CD4-positive, alpha-beta memory T cell (primary cell): ENCODE data around the gene LMF1. TPM values are rescaled to one million over a fixed set of nuclear protein-coding genes. Genes with fewer than 3 reads are reported as not detected.
A peak's percentile ranks its signal among the peaks of the same experiment; 100 is the strongest.

Source experiments
- CTCF ChIA-PET: fragments of 350-600 bp; sonication (Branson Sonifier 250); formaldehyde crosslinking; loops from one replicate; lab custom pipeline; 2021; ENCODE audit warnings: inconsistent platforms; ENCODE audit not compliant: partially characterized antibody; lab: Charles Lee
- POLR2A ChIA-PET: fragments of 350-600 bp; sonication (Branson Sonifier 250); formaldehyde crosslinking; loops from one replicate; lab custom pipeline; 2021; ENCODE audit not compliant: partially characterized antibody; lab: Charles Lee
- DNase-seq, 5 donors: peaks; one replicate each; pipeline versions ENCODE4 v3.0.0 to v3.0.0-alpha.2; 2020 to 2022; ENCODE audit warnings: mixed read lengths in 1 of 5
- H3K27ac ChIP-seq: one replicate; pipeline ENCODE4 v1.7.0; 2013; ENCODE audit warnings: low read depth, low read length
- H3K27me3 ChIP-seq: 2 replicates; pipeline ENCODE4 v1.7.0; 2013; ENCODE audit warnings: mild to moderate bottlenecking, low read length, moderate library complexity; ENCODE audit not compliant: insufficient read depth
- H3K36me3 ChIP-seq: 2 replicates; pipeline ENCODE4 v1.7.0; 2013; ENCODE audit warnings: mild to moderate bottlenecking, low read length, moderate library complexity; ENCODE audit not compliant: insufficient read depth
- H3K4me1 ChIP-seq: 2 replicates; pipeline ENCODE4 v1.7.0; 2013; ENCODE audit warnings: mild to moderate bottlenecking, low read length, moderate library complexity; ENCODE audit not compliant: insufficient read depth
- H3K4me3 ChIP-seq, 2 donors: one replicate each; pipeline ENCODE4 v1.7.0; 2013; ENCODE audit warnings: low read length in 2 of 2, mild to moderate bottlenecking in 1 of 2
- H3K9me3 ChIP-seq, 2 donors: one replicate each; pipeline ENCODE4 v1.7.0; 2013; ENCODE audit warnings: low read length in 2 of 2, control low read depth in 1 of 2; ENCODE audit not compliant: control insufficient read depth in 1 of 2
- H3K27ac Mint-ChIP-seq, 7 donors: one replicate each; pipeline ENCODE4 v1.8.0; 2020 to 2021; ENCODE audit warnings: mixed read lengths in 7 of 7, mild to moderate bottlenecking in 6 of 7, inconsistent platforms in 3 of 7, moderate library complexity in 3 of 7
- H3K27me3 Mint-ChIP-seq, 2 donors: one replicate each; pipeline ENCODE4 v1.8.0; 2020 to 2021; ENCODE audit warnings: mixed read lengths in 2 of 2
- H3K36me3 Mint-ChIP-seq, 2 donors: one replicate each; pipeline ENCODE4 v1.8.0; 2020 to 2021; ENCODE audit warnings: mixed read lengths in 2 of 2, inconsistent platforms in 1 of 2, mild to moderate bottlenecking in 1 of 2
- H3K4me1 Mint-ChIP-seq, 4 donors: one replicate each; pipeline ENCODE4 v1.8.0; 2020 to 2021; ENCODE audit warnings: mixed read lengths in 4 of 4, mild to moderate bottlenecking in 1 of 4
- H3K4me3 Mint-ChIP-seq, 8 donors: one replicate each; pipeline ENCODE4 v1.8.0; 2020 to 2021; ENCODE audit warnings: mixed read lengths in 8 of 8, mild to moderate bottlenecking in 7 of 8, moderate library complexity in 6 of 8, inconsistent platforms in 3 of 8
- H3K9me3 Mint-ChIP-seq, 8 donors: one replicate each; pipeline ENCODE4 v1.8.0; 2020 to 2021; ENCODE audit warnings: mixed read lengths in 8 of 8, mild to moderate bottlenecking in 5 of 8, inconsistent platforms in 3 of 8, moderate library complexity in 1 of 8
- intact Hi-C: fragments of 100-400 bp; cut with micrococcal nuclease; formaldehyde crosslinking; loops from one replicate; pipeline ENCODE4 v1.15.1; 2023
- polyA plus RNA-seq, 2 donors: library from polyadenylated mRNA; unstranded; fragments of 300-500 nt; fragmentation: Illumina TruSeq; gene quantifications; one replicate each; pipeline ENCODE4 v1.2.3, GENCODE V29; 2021
- total RNA-seq, 2 experiments: library from RNA; stranded (reverse); gene quantifications; one replicate each; pipeline ENCODE4 v1.2.3, GENCODE V29; 2021

Gene LMF1
- total and polyA plus RNA-seq, 4 experiments from 2014 or later: 8.5 to 59.7 (median 32.6) TPM

- H3K4me1 Mint-ChIP-seq: peaks cover 5 to 18% (median 7%) of the 10 kb centered on the region in 4 donors
- peaks cover 6 to 10% of the 10 kb centered on the region in 2 donors for H3K27me3 Mint-ChIP-seq
- peaks cover 0 to 8% (median 0%) of the 10 kb centered on the region in 8 donors for H3K9me3 Mint-ChIP-seq
- H3K27ac Mint-ChIP-seq: peak overlapping the region; percentile 89 to 99 (median 96)
- no peaks in the 10 kb centered on the region for H3K36me3 ChIP-seq
- no peaks in the 10 kb centered on the region for H3K36me3 Mint-ChIP-seq
- H3K27me3 ChIP-seq: no peaks in the 10 kb centered on the region
- H3K4me3 ChIP-seq: peak overlapping the region; percentile 78 to 91
- H3K9me3 ChIP-seq: no peaks in the 10 kb centered on the region
- ChIA-PET CTCF (interaction anchor here (0.8 kb wide), 1 partner anchor 381 kb away, joined by 3 read pairs; no protein-coding TSS in a partner anchor), POLR2A (interaction anchor here (0.8 to 3.7 kb wide), 5 partner anchors 19 to 195 kb away, joined by 3 to 14 read pairs (median 4); partner anchors contain the start of genes CHTF18, RPUSD1 and SOX8)
- peaks cover 10% of the 10 kb centered on the region for H3K4me1 ChIP-seq
- peak overlapping the region; percentile 93 to 96 (median 95) for H3K4me3 Mint-ChIP-seq
- intact Hi-C loops: loop anchor here (1.0 kb wide), 1 partner anchor 19 kb away; the partner anchor contains the start of genes CHTF18 and RPUSD1
- H3K27ac ChIP-seq: peak overlapping the region; percentile 80
- peak; percentile 72 to 79 (median 76) for DNase-seq
Measured at GRCh38 chr16:807347-808084, 163.3 kb downstream of the LMF1 start.

DNA sequence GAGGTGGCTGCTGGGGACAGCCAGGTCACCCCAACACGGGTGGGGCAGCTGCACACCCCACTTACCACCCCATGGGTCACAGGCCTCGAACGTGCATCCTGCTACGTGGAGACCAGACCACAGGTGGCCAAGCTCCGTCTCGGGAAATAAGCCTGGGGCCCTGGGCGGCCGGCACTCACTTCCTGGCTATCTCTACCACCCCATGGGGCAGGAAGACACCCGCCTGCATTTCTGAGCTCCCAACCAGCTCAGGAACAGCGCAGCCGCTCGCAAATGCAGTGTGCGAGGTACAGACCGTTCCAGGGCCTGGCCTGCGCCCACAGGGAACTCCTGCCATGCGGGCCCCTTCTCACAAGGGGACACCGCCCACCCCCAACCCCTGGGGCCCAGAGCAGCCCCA is 165.3 kb downstream of the LMF1 start:
- Mint-ChIP-seq H3K9me3 (peaks cover 0 to 8% (median 0%) of the 10 kb centered on the region in 8 donors), H3K27me3 (peaks cover 0 to 7% of the 10 kb centered on the region in 2 donors), H3K4me1 (peaks cover 5 to 18% (median 7%) of the 10 kb centered on the region in 4 donors), H3K4me3 (no peak overlapping the region), H3K36me3 (no peaks in the 10 kb centered on the region), H3K27ac (no peak overlapping the region)
- Histone ChIP-seq H3K36me3 (no peaks in the 10 kb centered on the region), H3K9me3 (no peaks in the 10 kb centered on the region), H3K4me1 (peaks cover 10% of the 10 kb centered on the region), H3K4me3 (no peak overlapping the region), H3K27ac (no peak overlapping the region), H3K27me3 (peaks cover 4% of the 10 kb centered on the region)
- CTCF ChIA-PET: no interaction called here
- POLR2A ChIA-PET: interaction anchor here (3.7 kb wide), 1 partner anchor 17 kb away, joined by 14 read pairs; the partner anchor contains the start of genes CHTF18 and RPUSD1
- no peak for DNase-seq
- intact Hi-C loops: no loop called here

- H3K9me3 ChIP-seq: no peaks in the 10 kb centered on the region
- peaks cover 5 to 18% (median 7%) of the 10 kb centered on the region in 4 donors for H3K4me1 Mint-ChIP-seq
- peak overlapping the region in 2 of 8 donors; percentile 9 to 71 for H3K4me3 Mint-ChIP-seq
- no peaks in the 10 kb centered on the region for H3K36me3 Mint-ChIP-seq
- H3K27me3 Mint-ChIP-seq: peaks cover 0 to 6% of the 10 kb centered on the region in 2 donors
- H3K9me3 Mint-ChIP-seq: peaks cover 0 to 6% (median 0%) of the 10 kb centered on the region in 8 donors
- H3K36me3 ChIP-seq: no peaks in the 10 kb centered on the region
- peaks cover 4% of the 10 kb centered on the region for H3K27me3 ChIP-seq
- intact Hi-C loops: no loop called here
- DNase-seq: no peak
- POLR2A ChIA-PET: interaction anchor here (3.7 kb wide), 1 partner anchor 16 kb away, joined by 14 read pairs; the partner anchor contains the start of genes CHTF18 and RPUSD1
- H3K4me1 ChIP-seq: peaks cover 10% of the 10 kb centered on the region
- no peak overlapping the region for H3K4me3 ChIP-seq
- no peak overlapping the region for H3K27ac ChIP-seq
- CTCF ChIA-PET: interaction anchor here (0.9 kb wide), 1 partner anchor 19 kb away, joined by 4 read pairs; no protein-coding TSS in a partner anchor
- no peak overlapping the region for H3K27ac Mint-ChIP-seq
Measured at GRCh38 chr16:804193-805048, 166.4 kb downstream of the LMF1 start.

GRCh38 chr16:803754-804080 is 167.1 kb downstream of the LMF1 start:
- peaks cover 0 to 6% of the 10 kb centered on the region in 2 donors for H3K27me3 Mint-ChIP-seq
- no peak overlapping the region for H3K4me3 Mint-ChIP-seq
- intact Hi-C loops: no loop called here
- H3K4me1 Mint-ChIP-seq: peaks cover 5 to 13% (median 7%) of the 10 kb centered on the region in 4 donors
- ChIA-PET CTCF (interaction anchor here (0.9 kb wide), 1 partner anchor 18 kb away, joined by 4 read pairs; no protein-coding TSS in a partner anchor), POLR2A (no interaction called here)
- H3K27ac Mint-ChIP-seq: no peak overlapping the region
- H3K9me3 Mint-ChIP-seq: peaks cover 0 to 5% (median 0%) of the 10 kb centered on the region in 8 donors
- Histone ChIP-seq H3K4me1 (peaks cover 9% of the 10 kb centered on the region), H3K27ac (no peak overlapping the region), H3K36me3 (no peaks in the 10 kb centered on the region), H3K4me3 (no peak overlapping the region), H3K9me3 (no peaks in the 10 kb centered on the region), H3K27me3 (peaks cover 4% of the 10 kb centered on the region)
- DNase-seq: no peak
- H3K36me3 Mint-ChIP-seq: no peaks in the 10 kb centered on the region

Other genes starting within 250 kb of the LMF1 start
- gene ANTKMT, start 249.8 kb downstream of the LMF1 start, total RNA-seq: 10 to 100 TPM; 21.5 to 23.5 TPM
- gene ANTKMT, start 249.8 kb downstream of the LMF1 start, polyA plus RNA-seq: 10 to 100 TPM; 14.5 to 36.4 TPM
- gene CCDC78, start 244.5 kb downstream of the LMF1 start, total RNA-seq: 1 to 10 TPM; 4.5 to 5.1 TPM
- gene CCDC78, start 244.5 kb downstream of the LMF1 start, polyA plus RNA-seq: not detected
- gene HAGHL, start 243.9 kb downstream of the LMF1 start, total RNA-seq: 10 to 100 TPM; 17.2 to 24.4 TPM
- 1 to 10 TPM; 2.2 to 4.0 TPM for gene HAGHL, start 243.9 kb downstream of the LMF1 start, polyA plus RNA-seq
- gene CIAO3, start 230.0 kb downstream of the LMF1 start, total RNA-seq: 10 to 100 TPM; 58.2 TPM
- 10 to 100 TPM; 10.8 to 26.1 TPM for gene CIAO3, start 230.0 kb downstream of the LMF1 start, polyA plus RNA-seq
- gene MSLN, start 210.2 kb downstream of the LMF1 start, total RNA-seq: not detected
- not detected for gene MSLN, start 210.2 kb downstream of the LMF1 start, polyA plus RNA-seq
- gene RPUSD1, start 182.6 kb downstream of the LMF1 start, total RNA-seq: 10 to 100 TPM; 26.9 to 31.1 TPM
- 10 to 100 TPM; 19.9 to 29.7 TPM for gene RPUSD1, start 182.6 kb downstream of the LMF1 start, polyA plus RNA-seq
- gene CHTF18, start 182.4 kb downstream of the LMF1 start, total RNA-seq: 10 to 100 TPM; 42.1 to 46.9 TPM
- 1 to 10 TPM; 3.0 to 6.0 TPM for gene CHTF18, start 182.4 kb downstream of the LMF1 start, polyA plus RNA-seq
- gene GNG13, start 170.2 kb downstream of the LMF1 start, total RNA-seq: not detected
- not detected for gene GNG13, start 170.2 kb downstream of the LMF1 start, polyA plus RNA-seq
- 1 to 10 TPM; 3.1 to 3.4 TPM for gene SOX8, start 10.8 kb upstream of the LMF1 start, total RNA-seq
- gene SOX8, start 10.8 kb upstream of the LMF1 start, polyA plus RNA-seq: 1 to 10 TPM in 1 of 2 donors, under 1 TPM in 1; 0.47 to 1.6 TPM
- not detected for gene SSTR5, start 101.8 kb upstream of the LMF1 start, total RNA-seq
- not detected for gene SSTR5, start 101.8 kb upstream of the LMF1 start, polyA plus RNA-seq
- not detected for gene C1QTNF8, start 125.3 kb upstream of the LMF1 start, total RNA-seq
- gene C1QTNF8, start 125.3 kb upstream of the LMF1 start, polyA plus RNA-seq: not detected
- 1 to 10 TPM; 2.0 to 2.1 TPM for gene CACNA1H, start 182.1 kb upstream of the LMF1 start, total RNA-seq
- under 1 TPM; 0.48 to 0.99 TPM for gene CACNA1H, start 182.1 kb upstream of the LMF1 start, polyA plus RNA-seq